Measurements from ENCODE around the gene ADARB2.
A peak's percentile ranks its signal among the peaks of the same experiment; 100 is the strongest.
"Not testable (repeated sequence)": the region's sequence is repeated elsewhere in the genome, so short reads cannot be mapped to it uniquely, and the experiment has no call there.

The ADARB2 gene

GRCh38 chr10:1451362-1451888 is 285.9 kb downstream of the ADARB2 start:
- no peak for DNase-seq

- no peak for DNase-seq
Observed at GRCh38 chr10:1449572-1450205, 287.6 kb downstream of the ADARB2 start.

- DNase-seq, result no peak
Observed at GRCh38 chr10:1449021-1449420, 288.3 kb downstream of the ADARB2 start.

- DNase-seq, result no peak
Observed at GRCh38 chr10:1448252-1448930, 288.9 kb downstream of the ADARB2 start.

- DNase-seq, result no peak
Observed at GRCh38 chr10:1444826-1445225, 292.5 kb downstream of the ADARB2 start.

GRCh38 chr10:1440897-1441296 is 296.4 kb downstream of the ADARB2 start:
- DNase-seq, result no peak

GRCh38 chr10:1434912-1435692 is 302.2 kb downstream of the ADARB2 start:
- no peak for DNase-seq

GRCh38 chr10:1434202-1434601 is 303.1 kb downstream of the ADARB2 start:
- no peak for DNase-seq

- DNase-seq, result no peak
Observed at GRCh38 chr10:1432161-1432560, 305.2 kb downstream of the ADARB2 start.

- DNase-seq, result no peak
Observed at GRCh38 chr10:1431229-1431628, 306.1 kb downstream of the ADARB2 start.

- DNase-seq, result not testable (repeated sequence)
Observed at GRCh38 chr10:1427521-1428186, 309.7 kb downstream of the ADARB2 start.

- no peak for DNase-seq
Observed at GRCh38 chr10:1426786-1427185, 310.5 kb downstream of the ADARB2 start.

- DNase-seq, result no peak
Observed at GRCh38 chr10:1425879-1426278, 311.4 kb downstream of the ADARB2 start.

GRCh38 chr10:1424648-1425047 is 312.7 kb downstream of the ADARB2 start:
- no peak for DNase-seq

GRCh38 chr10:1423676-1424253 is 313.6 kb downstream of the ADARB2 start:
- DNase-seq, result no peak

- no peak for DNase-seq
Observed at GRCh38 chr10:1422275-1422674, 315.1 kb downstream of the ADARB2 start.

- peak; percentile 45 for DNase-seq
Observed at GRCh38 chr10:1420661-1421362, 316.5 kb downstream of the ADARB2 start.

- DNase-seq, result no peak
Observed at GRCh38 chr10:1419796-1420610, 317.3 kb downstream of the ADARB2 start.

- DNase-seq, result no peak
Observed at GRCh38 chr10:1418031-1418550, 319.2 kb downstream of the ADARB2 start.

GRCh38 chr10:1417574-1417973 is 319.8 kb downstream of the ADARB2 start:
- DNase-seq, result no peak

GRCh38 chr10:1416456-1417037 is 320.8 kb downstream of the ADARB2 start:
- no peak for DNase-seq

All from suppressor macrophage treated with lipopolysaccharide for 4 hours (primary cell).